ENCODE data around the gene BCAP29.

Gene BCAP29

DNA sequence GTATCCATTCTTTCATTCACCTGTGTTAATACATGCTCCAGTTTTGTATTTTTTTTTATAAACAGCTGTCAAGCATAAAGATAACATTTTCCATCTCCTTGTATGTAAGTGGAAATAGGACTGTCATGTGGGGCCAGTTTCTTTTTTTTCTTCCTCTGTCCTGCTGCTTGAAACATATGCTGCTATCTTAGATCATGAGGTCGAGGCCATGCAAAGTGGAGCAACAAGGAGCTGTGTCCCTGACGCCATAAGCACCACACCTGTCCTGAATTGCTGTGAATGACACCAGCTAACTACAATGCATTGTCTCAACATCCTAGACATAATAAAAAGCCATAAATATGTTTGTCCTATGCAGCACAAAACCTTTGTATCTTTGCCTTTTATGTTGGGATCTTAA lies 42.8 kb downstream of the BCAP29 start:
- H3K36me3 ChIP-seq (ENCODE audit: control insufficient read depth in 2 of 2, insufficient read depth in 1 of 2, low read length in 2 of 2) = no peaks in the 10 kb centered on the region
- no peaks in the 10 kb centered on the region for H3K4me1 ChIP-seq (ENCODE audit: control insufficient read depth, insufficient read depth, low read length)
- ChIA-PET POLR2A (no interaction called here), CTCF (no interaction called here)
- H3K9me3 ChIP-seq (ENCODE audit: control insufficient read depth, insufficient read depth, low read depth, low read length) = no peaks in the 10 kb centered on the region
- H3K27ac ChIP-seq (ENCODE audit: extremely low read depth, low read depth, low read length) = no peak overlapping the region
- H3K4me3 ChIP-seq (ENCODE audit: low read depth, low read length) = no peak overlapping the region
- TF ChIP-seq, protein P1, sequence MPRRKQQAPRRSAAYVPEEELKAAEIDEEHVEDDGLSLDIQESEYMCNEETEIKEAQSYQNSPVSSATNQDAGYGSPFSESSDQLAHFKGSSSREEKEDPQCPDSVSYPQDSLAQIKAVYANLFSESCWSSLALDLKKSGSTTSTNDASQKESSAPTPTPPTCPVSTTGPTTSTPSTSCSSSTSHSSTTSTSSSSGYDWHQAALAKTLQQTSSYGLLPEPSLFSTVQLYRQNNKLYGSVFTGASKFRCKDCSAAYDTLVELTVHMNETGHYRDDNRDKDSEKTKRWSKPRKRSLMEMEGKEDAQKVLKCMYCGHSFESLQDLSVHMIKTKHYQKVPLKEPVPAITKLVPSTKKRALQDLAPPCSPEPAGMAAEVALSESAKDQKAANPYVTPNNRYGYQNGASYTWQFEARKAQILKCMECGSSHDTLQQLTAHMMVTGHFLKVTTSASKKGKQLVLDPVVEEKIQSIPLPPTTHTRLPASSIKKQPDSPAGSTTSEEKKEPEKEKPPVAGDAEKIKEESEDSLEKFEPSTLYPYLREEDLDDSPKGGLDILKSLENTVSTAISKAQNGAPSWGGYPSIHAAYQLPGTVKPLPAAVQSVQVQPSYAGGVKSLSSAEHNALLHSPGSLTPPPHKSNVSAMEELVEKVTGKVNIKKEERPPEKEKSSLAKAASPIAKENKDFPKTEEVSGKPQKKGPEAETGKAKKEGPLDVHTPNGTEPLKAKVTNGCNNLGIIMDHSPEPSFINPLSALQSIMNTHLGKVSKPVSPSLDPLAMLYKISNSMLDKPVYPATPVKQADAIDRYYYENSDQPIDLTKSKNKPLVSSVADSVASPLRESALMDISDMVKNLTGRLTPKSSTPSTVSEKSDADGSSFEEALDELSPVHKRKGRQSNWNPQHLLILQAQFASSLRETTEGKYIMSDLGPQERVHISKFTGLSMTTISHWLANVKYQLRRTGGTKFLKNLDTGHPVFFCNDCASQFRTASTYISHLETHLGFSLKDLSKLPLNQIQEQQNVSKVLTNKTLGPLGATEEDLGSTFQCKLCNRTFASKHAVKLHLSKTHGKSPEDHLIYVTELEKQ (tag by site-specific recombination; IDR thresholded peaks at IDR 0.05; ENCODE audit: borderline replicate concordance) = no peak
- TF ChIP-seq FEZF1 (tag by site-specific recombination; IDR thresholded peaks at IDR 0.05) = no peak
- TF ChIP-seq HOXA7 (CRISPR knock-in tag; IDR thresholded peaks at IDR 0.05; ENCODE audit: borderline replicate concordance) = no peak
- TF ChIP-seq ZNF16 (tag by site-specific recombination; IDR thresholded peaks at IDR 0.05; ENCODE audit: low read depth) = no peak
- no peak for TF ChIP-seq ZNF521 (tag by site-specific recombination; IDR thresholded peaks at IDR 0.05)
- TF ChIP-seq, protein P2, sequence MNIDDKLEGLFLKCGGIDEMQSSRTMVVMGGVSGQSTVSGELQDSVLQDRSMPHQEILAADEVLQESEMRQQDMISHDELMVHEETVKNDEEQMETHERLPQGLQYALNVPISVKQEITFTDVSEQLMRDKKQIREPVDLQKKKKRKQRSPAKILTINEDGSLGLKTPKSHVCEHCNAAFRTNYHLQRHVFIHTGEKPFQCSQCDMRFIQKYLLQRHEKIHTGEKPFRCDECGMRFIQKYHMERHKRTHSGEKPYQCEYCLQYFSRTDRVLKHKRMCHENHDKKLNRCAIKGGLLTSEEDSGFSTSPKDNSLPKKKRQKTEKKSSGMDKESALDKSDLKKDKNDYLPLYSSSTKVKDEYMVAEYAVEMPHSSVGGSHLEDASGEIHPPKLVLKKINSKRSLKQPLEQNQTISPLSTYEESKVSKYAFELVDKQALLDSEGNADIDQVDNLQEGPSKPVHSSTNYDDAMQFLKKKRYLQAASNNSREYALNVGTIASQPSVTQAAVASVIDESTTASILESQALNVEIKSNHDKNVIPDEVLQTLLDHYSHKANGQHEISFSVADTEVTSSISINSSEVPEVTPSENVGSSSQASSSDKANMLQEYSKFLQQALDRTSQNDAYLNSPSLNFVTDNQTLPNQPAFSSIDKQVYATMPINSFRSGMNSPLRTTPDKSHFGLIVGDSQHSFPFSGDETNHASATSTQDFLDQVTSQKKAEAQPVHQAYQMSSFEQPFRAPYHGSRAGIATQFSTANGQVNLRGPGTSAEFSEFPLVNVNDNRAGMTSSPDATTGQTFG (tag by site-specific recombination; IDR thresholded peaks at IDR 0.05; ENCODE audit: borderline replicate concordance) = no peak
- TF ChIP-seq ZNF335 (tag by site-specific recombination; conservative IDR thresholded peaks at IDR 0.05) = no peak
- TF ChIP-seq, protein P3, sequence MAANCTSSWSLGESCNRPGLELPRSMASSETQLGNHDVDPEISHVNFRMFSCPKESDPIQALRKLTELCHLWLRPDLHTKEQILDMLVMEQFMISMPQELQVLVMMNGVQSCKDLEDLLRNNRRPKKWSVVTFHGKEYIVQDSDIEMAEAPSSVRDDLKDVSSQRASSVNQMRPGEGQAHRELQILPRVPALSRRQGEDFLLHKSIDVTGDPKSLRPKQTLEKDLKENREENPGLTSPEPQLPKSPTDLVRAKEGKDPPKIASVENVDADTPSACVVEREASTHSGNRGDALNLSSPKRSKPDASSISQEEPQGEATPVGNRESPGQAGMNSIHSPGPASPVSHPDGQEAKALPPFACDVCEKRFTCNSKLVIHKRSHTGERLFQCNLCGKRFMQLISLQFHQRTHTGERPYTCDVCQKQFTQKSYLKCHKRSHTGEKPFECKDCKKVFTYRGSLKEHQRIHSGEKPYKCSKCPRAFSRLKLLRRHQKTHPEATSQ (tag by site-specific recombination; IDR thresholded peaks at IDR 0.05) = no peak
- no peak for TF ChIP-seq ZNF37A (tag by site-specific recombination; IDR thresholded peaks at IDR 0.05)
- no peak for TF ChIP-seq ZNF404 (tag by site-specific recombination; IDR thresholded peaks at IDR 0.05)
- no peak for TF ChIP-seq ZNF48 (tag by site-specific recombination; IDR thresholded peaks at IDR 0.05)
- TF ChIP-seq ZFP69B (tag by site-specific recombination; IDR thresholded peaks at IDR 0.05) = no peak
- no peak for TF ChIP-seq ZNF155 (tag by site-specific recombination; IDR thresholded peaks at IDR 0.05)
- TF ChIP-seq, protein P4, sequence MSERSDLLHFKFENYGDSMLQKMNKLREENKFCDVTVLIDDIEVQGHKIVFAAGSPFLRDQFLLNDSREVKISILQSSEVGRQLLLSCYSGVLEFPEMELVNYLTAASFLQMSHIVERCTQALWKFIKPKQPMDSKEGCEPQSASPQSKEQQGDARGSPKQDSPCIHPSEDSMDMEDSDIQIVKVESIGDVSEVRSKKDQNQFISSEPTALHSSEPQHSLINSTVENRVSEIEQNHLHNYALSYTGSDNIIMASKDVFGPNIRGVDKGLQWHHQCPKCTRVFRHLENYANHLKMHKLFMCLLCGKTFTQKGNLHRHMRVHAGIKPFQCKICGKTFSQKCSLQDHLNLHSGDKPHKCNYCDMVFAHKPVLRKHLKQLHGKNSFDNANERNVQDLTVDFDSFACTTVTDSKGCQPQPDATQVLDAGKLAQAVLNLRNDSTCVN (tag by site-specific recombination; optimal IDR thresholded peaks at IDR 0.05) = no peak
- no peak for TF ChIP-seq ZNF707 (tag by site-specific recombination; IDR thresholded peaks at IDR 0.05)

DNA sequence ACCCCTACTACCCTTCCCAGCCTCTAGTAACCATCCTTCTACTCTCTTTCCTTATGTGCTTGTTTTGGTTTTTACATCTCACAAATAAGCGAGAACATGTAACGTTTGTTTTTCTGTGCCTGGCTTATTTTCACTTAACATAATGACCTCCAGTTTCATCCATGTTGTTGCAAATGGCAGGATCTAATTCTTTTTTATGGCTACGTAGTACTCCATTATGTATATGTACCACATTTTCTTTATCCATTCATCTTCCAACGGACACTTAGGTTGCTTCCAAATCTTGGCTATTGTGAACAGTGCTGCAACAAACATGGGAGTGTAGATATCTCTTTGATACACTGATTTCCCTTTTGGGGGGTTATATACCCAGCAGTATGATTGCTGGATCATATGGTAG lies 47.0 kb downstream of the BCAP29 start:
- H3K27ac ChIP-seq (ENCODE audit: extremely low read depth, low read depth, low read length) = no peak overlapping the region
- H3K4me3 ChIP-seq (ENCODE audit: low read depth, low read length) = no peak overlapping the region
- no peak for TF ChIP-seq OSR2 (tag by site-specific recombination; IDR thresholded peaks at IDR 0.05)
- TF ChIP-seq ZNF184 (tag by site-specific recombination; IDR thresholded peaks at IDR 0.05) = no peak
- TF ChIP-seq ZNF146 (tag by site-specific recombination; IDR thresholded peaks at IDR 0.05) = peak; percentile 90
- no peak for TF ChIP-seq MEIS1 (CRISPR knock-in tag; IDR thresholded peaks at IDR 0.05; ENCODE audit: borderline replicate concordance)
- TF ChIP-seq ZNF777 (tag by site-specific recombination; IDR thresholded peaks at IDR 0.05; ENCODE audit: borderline replicate concordance) = no peak
- no peaks in the 10 kb centered on the region for H3K36me3 ChIP-seq (ENCODE audit: control insufficient read depth in 2 of 2, insufficient read depth in 1 of 2, low read length in 2 of 2)
- ChIA-PET CTCF (no interaction called here), POLR2A (no interaction called here)
- no peaks in the 10 kb centered on the region for H3K9me3 ChIP-seq (ENCODE audit: control insufficient read depth, insufficient read depth, low read depth, low read length)
- no peaks in the 10 kb centered on the region for H3K4me1 ChIP-seq (ENCODE audit: control insufficient read depth, insufficient read depth, low read length)

Measured in HEK293 (cell line).